ENCODE measurements around the gene GNG7. TPM values are rescaled to one million over a fixed set of nuclear protein-coding genes. Genes with fewer than 3 reads are reported as not detected.
A peak's percentile ranks its signal among the peaks of the same experiment; 100 is the strongest.

Gene GNG7
- total and polyA plus RNA-seq, 2 donors (not counting 3 experiments of a cell fraction or from before 2014, with no cell fraction given), result 0.29 to 0.84 TPM

GRCh38 chr19:2475702-2476450 is 226.6 kb downstream of the GNG7 start, which contains the start of gene GADD45B:
Gene GADD45B (plus strand): TSS chr19:2476127. CDS start chr19:2476359, 232 bp downstream.
- Histone ChIP-seq H3K9me1 (replicated peaks; ENCODE audit: control insufficient read depth, extremely low read depth, insufficient read depth, low read length) (no peaks in the 10 kb centered on the region), H3K9me3 (replicated peaks; ENCODE audit: control insufficient read depth, insufficient read depth, low read length) (no peaks in the 10 kb centered on the region), H3K27ac (ENCODE audit: insufficient read depth, low read depth, low read length) (peak within 1 kb of the TSS; percentile 90), H3K9ac (replicated peaks; ENCODE audit: extremely low read depth, insufficient read depth, low read length) (peak within 1 kb of the TSS; percentile 95), H3K79me2 (ENCODE audit: control insufficient read depth, insufficient read depth, low read length) (peaks cover 34% of the 10 kb centered on the region), H3K4me1 (ENCODE audit: control insufficient read depth, extremely low read depth, insufficient read depth, low read length) (peaks cover 19% of the 10 kb centered on the region), H4K20me1 (replicated peaks; ENCODE audit: control insufficient read depth, extremely low read depth, insufficient read depth, low read length) (no peaks in the 10 kb centered on the region), H3K36me3 (ENCODE audit: control insufficient read depth in 2 of 2, extremely low read depth in 1 of 2, insufficient read depth in 2 of 2, low read length in 2 of 2) (peaks cover 5 to 7% of the 10 kb centered on the region in 2 experiments), H3K4me3 (replicated peaks in 1 of 3; ENCODE audit: insufficient read depth in 1 of 3, low read depth in 1 of 3, low read length in 3 of 3) (peak within 1 kb of the TSS; percentile 83 to 89 (median 89)), H2AFZ (ENCODE audit: low read depth, low read length) (peak within 1 kb of the TSS; percentile 26), H3K4me2 (ENCODE audit: insufficient read depth, low read length) (peak within 1 kb of the TSS; percentile 83), H3K27me3 (ENCODE audit: control insufficient read depth in 2 of 2, insufficient read depth in 2 of 2, low read length in 2 of 2) (no peaks in the 10 kb centered on the region)
- DNase-seq (ENCODE audit: low read depth, low spot score), result peak; percentile 98
- FAIRE-seq, result peak; percentile 97
- intact Hi-C loops (cut with micrococcal nuclease) (loop anchor here (1.0 to 2.0 kb wide), 3 partner anchors 15 to 67 kb away; no protein-coding TSS in a partner anchor), dilution Hi-C loops (cut with MboI; ENCODE audit: extremely low pct_ligation_motif_present, low sequenced_read_pairs) (no loop called here)
- no peak for TF ChIP-seq FOS (IDR thresholded peaks at IDR 0.05; ENCODE audit: borderline replicate concordance, insufficient read depth, low read length)
- peak; percentile 100 for TF ChIP-seq POLR2A (IDR thresholded peaks at IDR 0.05; ENCODE audit: low read depth, low read length)
- TF ChIP-seq POLR2AphosphoS5 (IDR thresholded peaks at IDR 0.05; ENCODE audit: insufficient read depth, low read depth, low read length), result peak; percentile 100
- no peak for TF ChIP-seq EZH2 (IDR thresholded peaks at IDR 0.05; ENCODE audit: borderline replicate concordance, low read depth, low read length, severe bottlenecking)
- no peak for TF ChIP-seq GATA2 (IDR thresholded peaks at IDR 0.05; ENCODE audit: insufficient read depth, insufficient read length, low read depth, low read length)
- BruUV-seq (replicated peaks), result no TSS peak
- CTCF ChIA-PET, result interaction anchor here (0.8 to 11.2 kb wide), 15 partner anchors 9 to 161 kb away, joined by 3 to 209 read pairs (median 5); partner anchors contain the start of gene LMNB2
- POLR2A ChIA-PET, result interaction anchor here (0.5 to 5.5 kb wide), 50 partner anchors 8 to 474 kb away, joined by 3 to 253 read pairs (median 9); partner anchors contain the start of genes AP3D1, LMNB2, SGTA and TIMM13

Data from endothelial cell of umbilical vein (primary cell).